Right lobe of liver (tissue), 6 donors: ENCODE measurements around the gene KIRREL3. TPM values are rescaled to one million over a fixed set of nuclear protein-coding genes. Genes with fewer than 3 reads are reported as not detected.

Experiments
- ATAC-seq, 4 donors: fragments of 200-7000 bp; cut with Tn5 transposase; one replicate each; pipeline ENCODE4 v1.9.1; 2020; ENCODE audit warnings: mild to moderate bottlenecking in 4 of 4, moderate library complexity in 4 of 4
- DNase-seq, 3 donors: peaks; one replicate each; pipeline ENCODE4 v3.0.0-alpha.2; 2020
- H3K27ac ChIP-seq, 3 donors: fragments of 200-600 bp; one replicate each; pipeline ENCODE4 v1.8.0; 2022
- H3K27me3 ChIP-seq, 2 donors: fragments of 200-600 bp; one replicate each; pipeline ENCODE4 v1.8.0; 2022
- H3K36me3 ChIP-seq, 4 donors: fragments of 200-600 bp; sonication (generic) in 1 of 4; one replicate each; pipeline versions ENCODE4 v1.5.1 to v1.8.0; 2017 to 2022; ENCODE audit warnings: control low read depth in 1 of 4
- H3K4me1 ChIP-seq, 4 donors: fragments of 200-600 bp; sonication (generic) in 1 of 4; one replicate each; pipeline versions ENCODE4 v1.5.1 to v1.8.0; 2017 to 2022; ENCODE audit warnings: control low read depth in 1 of 4
- H3K4me3 ChIP-seq, 3 donors: fragments of 200-600 bp; one replicate each; pipeline ENCODE4 v1.8.0; 2022
- H3K9me3 ChIP-seq, 4 donors: fragments of 200-600 bp; sonication (generic) in 1 of 4; one replicate each; pipeline versions ENCODE4 v1.5.1 to v1.8.0; 2017 to 2022; ENCODE audit warnings: control low read depth in 1 of 4
- POLR2A ChIP-seq: fragments of 450-650 bp; IDR thresholded peaks from one replicate; pipeline ENCODE4 v1.6.1; 2017; ENCODE audit warnings: antibody characterized with exemption, mild to moderate bottlenecking
- WGBS: methylation state at CpG from one replicate; pipeline ENCODE4 v1.1.6; 2018; ENCODE audit warnings: low coverage, low lambda C conversion rate; ENCODE audit not compliant: insufficient coverage; ENCODE audit errors: missing lambda C conversion rate; 5-methylcytosine and 5-hydroxymethylcytosine counted together
- intact Hi-C, 2 donors: fragments of 100-400 bp; cut with DNase I; formaldehyde crosslinking; loops; one replicate each; pipeline versions ENCODE4 v1.11.2 to v1.14.1; 2022
- total RNA-seq, 6 experiments: library from RNA; depleted of rRNA in 2 of 6; stranded (reverse); fragments of >200 nt in 2 of 6; fragmentation: NEBNext Ultra II Directional in 3 of 6; extraction: Animal tissue kit (Norgen Biotek cat#: 25700) in 3 of 6; gene quantifications; one replicate each; pipeline versions ENCODE4 v1.1.0 to v1.2.4, GENCODE V29; 2016 to 2023
- TF ChIP-seq, protein P1 (sequence below), 4 donors: fragments of 200-600 bp in 3 of 4; fragments of 450-650 bp in 1 of 4; IDR thresholded peaks; one replicate each; pipeline versions ENCODE4 v1.5.1 to v1.8.0; 2016 to 2022; ENCODE audit warnings: antibody characterized with exemption in 4 of 4, mild to moderate bottlenecking in 2 of 4
- donor health status: DM: no; HTN: yes; CAD: no.
- donor health status: DM: no; HTN: no; CAD: no.
- donor health status: DM: no; HTN: no; CAD: no.
- donor health status: DM: no; HTN: yes; CAD: no.
- donor health status: DM: no; HTN: yes; CAD: no.

Gene KIRREL3
- total RNA-seq, 6 experiments from 2014 or later = not detected

DNA sequence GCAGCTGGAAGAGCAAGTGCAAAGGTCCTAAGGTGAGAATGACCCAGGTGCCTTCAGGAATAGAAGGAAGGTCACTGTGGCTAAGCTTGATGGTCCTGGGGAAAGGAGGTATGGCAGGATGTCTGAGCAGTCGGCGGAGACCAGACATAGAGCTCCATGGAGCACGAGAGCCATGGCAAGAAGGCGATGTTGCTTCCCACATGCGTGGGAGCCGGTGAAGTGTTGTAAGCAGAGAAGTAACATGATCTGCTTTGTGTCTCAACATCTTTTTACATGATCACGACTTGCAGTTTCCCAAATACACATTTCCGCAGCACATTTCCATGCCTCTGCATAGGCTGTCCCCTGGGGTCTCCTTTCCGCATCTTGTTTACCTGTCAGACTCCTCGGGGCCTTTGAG lies 231.9 kb downstream of the KIRREL3 start:
- WGBS = 75% methylated on average over 7 of the region's 10 CpGs

DNA sequence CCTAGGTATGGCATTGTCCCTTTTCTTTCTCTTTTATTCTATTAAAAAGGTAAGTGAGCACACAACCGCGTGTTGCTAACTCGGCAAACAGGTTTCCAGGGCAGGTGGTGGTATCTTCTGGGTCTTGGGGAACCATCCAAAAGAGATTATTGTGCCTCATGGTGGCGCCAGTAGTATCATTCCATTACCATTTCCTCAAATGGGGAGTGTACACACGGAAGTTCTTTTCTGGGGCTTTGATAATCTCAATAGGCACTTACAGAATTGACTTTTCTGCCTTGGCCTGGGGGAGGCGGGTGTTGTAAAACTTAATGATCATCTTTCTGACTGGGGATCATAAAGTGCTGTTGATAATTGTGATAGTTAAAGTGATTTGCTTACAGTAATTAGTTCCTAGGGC lies 234.1 kb downstream of the KIRREL3 start:
- TF ChIP-seq, protein P1, sequence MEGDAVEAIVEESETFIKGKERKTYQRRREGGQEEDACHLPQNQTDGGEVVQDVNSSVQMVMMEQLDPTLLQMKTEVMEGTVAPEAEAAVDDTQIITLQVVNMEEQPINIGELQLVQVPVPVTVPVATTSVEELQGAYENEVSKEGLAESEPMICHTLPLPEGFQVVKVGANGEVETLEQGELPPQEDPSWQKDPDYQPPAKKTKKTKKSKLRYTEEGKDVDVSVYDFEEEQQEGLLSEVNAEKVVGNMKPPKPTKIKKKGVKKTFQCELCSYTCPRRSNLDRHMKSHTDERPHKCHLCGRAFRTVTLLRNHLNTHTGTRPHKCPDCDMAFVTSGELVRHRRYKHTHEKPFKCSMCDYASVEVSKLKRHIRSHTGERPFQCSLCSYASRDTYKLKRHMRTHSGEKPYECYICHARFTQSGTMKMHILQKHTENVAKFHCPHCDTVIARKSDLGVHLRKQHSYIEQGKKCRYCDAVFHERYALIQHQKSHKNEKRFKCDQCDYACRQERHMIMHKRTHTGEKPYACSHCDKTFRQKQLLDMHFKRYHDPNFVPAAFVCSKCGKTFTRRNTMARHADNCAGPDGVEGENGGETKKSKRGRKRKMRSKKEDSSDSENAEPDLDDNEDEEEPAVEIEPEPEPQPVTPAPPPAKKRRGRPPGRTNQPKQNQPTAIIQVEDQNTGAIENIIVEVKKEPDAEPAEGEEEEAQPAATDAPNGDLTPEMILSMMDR (IDR thresholded peaks at IDR 0.05) = no peak
- DNase-seq = no peak
- Histone ChIP-seq H3K27me3 (no peaks in the 10 kb centered on the region), H3K4me1 (no peaks in the 10 kb centered on the region), H3K27ac (no peak overlapping the region), H3K9me3 (no peaks in the 10 kb centered on the region), H3K36me3 (no peaks in the 10 kb centered on the region), H3K4me3 (no peak overlapping the region)
- intact Hi-C loops = no loop called here
- no peak for ATAC-seq
- WGBS = 68% methylated on average over 6 of the region's 6 CpGs

More for the DNA sequence above, 231.9 kb downstream of the KIRREL3 start:
- Histone ChIP-seq H3K27ac (no peak overlapping the region), H3K27me3 (no peaks in the 10 kb centered on the region), H3K9me3 (no peaks in the 10 kb centered on the region), H3K4me3 (no peak overlapping the region), H3K36me3 (no peaks in the 10 kb centered on the region), H3K4me1 (no peaks in the 10 kb centered on the region)
- DNase-seq = no peak
- intact Hi-C loops = no loop called here
- TF ChIP-seq POLR2A = no peak
- TF ChIP-seq, protein P1 (IDR thresholded peaks at IDR 0.05) = no peak
- no peak for ATAC-seq

DNA sequence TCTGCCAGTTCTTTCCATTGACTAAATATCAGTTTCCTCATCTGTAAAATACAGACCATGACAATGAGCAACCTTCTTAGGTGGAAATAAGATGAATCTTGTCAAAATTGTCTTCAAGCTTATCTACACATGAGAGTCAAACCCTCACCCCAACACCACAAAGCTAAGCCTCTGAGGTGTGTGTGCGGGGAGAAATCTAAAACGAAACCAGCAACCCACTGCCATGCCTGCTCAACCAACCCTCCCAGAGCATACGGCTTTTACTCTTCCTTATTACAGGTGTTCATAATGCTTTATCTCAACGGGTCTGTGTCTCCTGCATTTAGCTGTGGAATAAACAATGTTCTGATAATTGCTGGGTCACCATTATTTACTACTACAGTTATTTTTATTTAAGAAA lies 235.4 kb downstream of the KIRREL3 start:
- 63% methylated on average over 4 of the region's 4 CpGs for WGBS
- no peaks in the 10 kb centered on the region for H3K9me3 ChIP-seq
- no peak for TF ChIP-seq POLR2A
- TF ChIP-seq, protein P1 (IDR thresholded peaks at IDR 0.05) = no peak
- no peak for ATAC-seq
- H3K27me3 ChIP-seq = no peaks in the 10 kb centered on the region
- no peak overlapping the region for H3K27ac ChIP-seq
- no peaks in the 10 kb centered on the region for H3K4me1 ChIP-seq
- no peak overlapping the region for H3K4me3 ChIP-seq
- no peaks in the 10 kb centered on the region for H3K36me3 ChIP-seq
- no peak for DNase-seq
- intact Hi-C loops = no loop called here

DNA sequence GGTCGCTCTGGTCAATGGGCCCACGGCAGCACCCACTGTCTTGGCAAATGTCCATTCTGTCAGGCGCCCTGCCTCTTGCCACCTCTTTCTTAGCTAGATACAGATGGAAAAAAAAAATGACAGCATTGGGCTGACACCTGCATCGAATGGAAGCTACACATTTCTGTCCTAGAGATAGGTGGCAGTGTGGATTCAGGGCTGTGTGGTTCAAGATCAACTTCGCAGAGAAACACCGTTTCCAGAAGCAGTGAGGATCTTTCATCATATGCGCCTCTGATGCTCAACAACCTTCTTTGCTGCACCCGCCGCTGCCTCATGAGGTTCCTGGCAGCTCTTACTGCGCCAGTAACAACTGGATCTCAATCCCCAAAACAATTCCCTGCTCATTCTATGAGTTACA lies 236.3 kb downstream of the KIRREL3 start:
- intact Hi-C loops = no loop called here
- DNase-seq (no peak), ATAC-seq (no peak)
- TF ChIP-seq POLR2A = no peak
- TF ChIP-seq, protein P1 (IDR thresholded peaks at IDR 0.05) = no peak
- Histone ChIP-seq H3K4me3 (no peak overlapping the region), H3K4me1 (no peaks in the 10 kb centered on the region), H3K36me3 (no peaks in the 10 kb centered on the region), H3K27ac (no peak overlapping the region), H3K27me3 (no peaks in the 10 kb centered on the region), H3K9me3 (no peaks in the 10 kb centered on the region)
- WGBS = 70% methylated on average over 8 of the region's 10 CpGs

DNA sequence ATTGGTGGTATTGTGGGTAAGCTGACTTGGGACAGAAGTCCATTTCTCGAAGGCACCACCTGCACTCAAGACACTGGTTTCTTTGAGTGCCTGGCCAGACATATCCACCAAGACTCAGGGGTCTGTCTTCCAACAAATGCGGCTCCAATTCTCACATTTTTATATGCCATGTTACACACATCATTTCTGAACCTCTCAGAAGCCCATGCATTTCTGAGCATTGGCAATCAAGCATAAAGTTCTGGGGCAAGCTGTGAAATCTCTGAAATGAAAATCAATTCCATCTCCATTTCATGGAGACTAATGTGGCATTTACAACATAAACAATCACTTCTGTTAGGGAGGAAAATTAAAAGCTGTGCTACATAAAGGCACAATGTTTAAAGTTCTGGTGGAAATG lies 243.7 kb downstream of the KIRREL3 start:
- ATAC-seq = no peak
- 78% methylated on average over 1 of the region's 2 CpGs for WGBS
- Histone ChIP-seq H3K4me3 (no peak overlapping the region), H3K27me3 (no peaks in the 10 kb centered on the region), H3K36me3 (no peaks in the 10 kb centered on the region), H3K9me3 (no peaks in the 10 kb centered on the region), H3K27ac (no peak overlapping the region), H3K4me1 (no peaks in the 10 kb centered on the region)
- no peak for DNase-seq
- intact Hi-C loops = no loop called here
- TF ChIP-seq, protein P1 (IDR thresholded peaks at IDR 0.05) = no peak
- TF ChIP-seq POLR2A = no peak
